GM19395 (cell line): Measurements from ENCODE around the gene ZSWIM5.
"Not testable (repeated sequence)": the region's sequence is repeated elsewhere in the genome, so short reads cannot be mapped to it uniquely, and the experiment has no call there.

Experiments used
- ATAC-seq: cut with Tn5 transposase; IDR thresholded peaks from one replicate; pipeline ENCODE4 v1.9.1; 2021; ENCODE audit warnings: mild to moderate bottlenecking, moderate library complexity; ENCODE audit not compliant: unreplicated experiment

The ZSWIM5 gene

DNA sequence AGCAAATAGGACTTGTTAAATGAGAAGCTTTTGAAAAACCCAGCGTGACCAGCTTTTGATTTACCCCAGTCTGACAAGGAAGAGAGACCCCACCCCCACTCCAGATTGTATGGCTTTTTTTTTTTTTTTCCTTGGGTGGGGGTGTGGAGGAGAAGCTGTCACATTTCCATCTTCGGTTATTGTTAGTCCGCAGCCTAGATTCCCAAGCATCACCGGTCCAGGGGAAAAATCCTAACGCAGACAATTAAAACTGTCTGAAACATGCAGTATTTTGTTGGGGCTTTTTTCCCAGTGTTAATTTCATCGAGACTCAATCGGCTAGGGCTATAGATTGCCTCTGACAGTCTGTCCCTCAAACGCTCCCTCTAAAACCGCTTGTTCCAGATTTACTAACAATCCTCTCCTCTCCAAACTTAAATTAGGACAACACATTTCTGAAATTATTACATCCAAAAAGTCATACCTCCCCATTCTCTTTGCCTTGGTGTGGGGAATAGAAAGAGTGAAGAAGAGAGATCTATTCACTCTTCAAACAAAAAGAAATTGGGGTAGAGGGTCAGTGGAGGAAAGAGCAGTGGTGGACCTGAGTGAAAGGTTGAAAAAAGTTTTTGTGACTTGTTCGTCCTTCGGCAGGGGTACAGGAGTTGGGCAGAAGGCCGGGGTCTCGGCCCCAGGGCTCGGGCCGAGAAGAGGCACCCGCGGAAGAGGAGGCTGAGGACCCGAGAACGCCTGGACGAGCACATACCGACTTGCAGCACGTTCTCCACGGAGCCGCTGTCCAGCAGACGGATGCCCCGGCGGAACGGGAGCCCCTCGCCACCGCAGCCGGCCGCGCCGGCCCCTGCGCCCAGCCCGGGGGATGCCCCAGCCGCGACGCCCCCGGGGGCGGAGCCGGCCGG is 1.1 kb downstream of the ZSWIM5 start:
- peak; percentile 17 for ATAC-seq

GRCh38 chr1:45200906-45201500 is 5.4 kb downstream of the ZSWIM5 start:
- ATAC-seq: no peak

DNA sequence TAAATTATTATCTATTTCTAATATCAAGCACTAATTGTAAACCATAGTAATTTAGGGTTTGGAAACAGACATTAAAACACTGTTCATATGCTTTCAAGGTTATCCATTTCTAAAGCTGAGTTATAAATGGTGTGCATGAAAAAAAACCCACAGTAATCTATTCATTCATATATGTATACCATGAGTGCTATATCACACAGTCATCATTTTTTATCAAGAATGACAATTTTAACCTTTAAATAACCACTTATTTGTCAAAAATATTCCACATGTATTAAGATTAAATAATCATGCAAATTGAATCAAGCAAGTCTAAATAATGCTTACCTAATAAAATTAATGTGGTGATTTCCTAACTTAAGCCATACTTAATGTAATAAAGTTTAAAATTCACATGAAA is 6.0 kb downstream of the ZSWIM5 start:
- no peak for ATAC-seq

- no peak for ATAC-seq
Measured at GRCh38 chr1:45198185-45198584, 8.2 kb downstream of the ZSWIM5 start.

GRCh38 chr1:45196863-45197262 is 9.5 kb downstream of the ZSWIM5 start:
- ATAC-seq: no peak

- no peak for ATAC-seq
Measured at GRCh38 chr1:45191418-45191783, 15.0 kb downstream of the ZSWIM5 start.

GRCh38 chr1:45187725-45188124 is 18.7 kb downstream of the ZSWIM5 start:
- ATAC-seq: no peak

- not testable (repeated sequence) for ATAC-seq
Measured at GRCh38 chr1:45179918-45180519, 26.4 kb downstream of the ZSWIM5 start.

DNA sequence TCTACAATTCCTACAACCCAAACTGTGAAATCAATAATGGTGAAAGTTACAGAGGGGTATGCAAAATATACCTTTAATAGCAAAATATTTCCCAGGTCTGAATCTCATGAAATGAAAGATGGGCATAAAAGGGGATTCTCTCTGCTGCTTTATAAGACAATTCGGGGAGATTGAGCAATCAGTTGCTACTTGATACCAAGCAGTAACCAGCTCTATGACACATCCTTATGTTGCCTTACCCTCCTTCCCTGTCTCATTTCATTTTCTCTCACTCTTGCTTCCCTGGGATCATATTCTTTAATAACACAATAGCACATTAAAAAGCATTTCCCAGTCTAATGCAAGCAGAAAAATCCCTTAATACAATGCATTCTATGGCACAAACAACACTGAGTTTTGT is 29.0 kb downstream of the ZSWIM5 start:
- no peak for ATAC-seq

- no peak for ATAC-seq
Measured at GRCh38 chr1:45172764-45173163, 33.6 kb downstream of the ZSWIM5 start.

GRCh38 chr1:45172005-45172404 is 34.4 kb downstream of the ZSWIM5 start:
- no peak for ATAC-seq

- ATAC-seq: no peak
Measured at GRCh38 chr1:45171575-45171974, 34.8 kb downstream of the ZSWIM5 start.

DNA sequence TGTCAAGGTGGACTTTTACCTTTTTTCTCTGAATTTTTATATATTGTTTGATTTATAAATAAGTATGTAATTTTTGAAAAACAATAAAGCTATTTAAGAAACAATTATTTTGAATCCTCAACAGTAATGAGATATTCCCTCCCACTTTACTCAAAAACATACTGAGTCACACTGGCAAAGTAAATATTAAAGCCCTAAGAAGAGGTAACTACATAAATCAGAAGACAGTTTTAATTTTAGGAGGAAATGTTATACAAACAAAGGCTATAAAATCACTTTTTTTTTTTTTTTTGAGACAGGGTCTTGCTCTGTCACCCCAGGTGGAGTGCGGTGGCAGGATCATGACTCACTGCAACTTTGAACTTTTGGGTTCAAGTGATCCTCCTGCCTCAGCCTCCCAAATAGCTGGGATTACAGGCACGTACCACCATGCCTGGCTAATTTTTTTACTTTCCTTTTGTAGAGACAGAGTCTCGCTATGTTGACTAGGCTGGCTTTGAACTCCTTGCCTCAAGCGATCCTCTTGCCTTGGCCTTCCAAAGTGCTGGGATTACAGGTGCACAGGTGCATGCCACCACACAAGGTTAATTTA is 36.2 kb downstream of the ZSWIM5 start:
- ATAC-seq: no peak

DNA sequence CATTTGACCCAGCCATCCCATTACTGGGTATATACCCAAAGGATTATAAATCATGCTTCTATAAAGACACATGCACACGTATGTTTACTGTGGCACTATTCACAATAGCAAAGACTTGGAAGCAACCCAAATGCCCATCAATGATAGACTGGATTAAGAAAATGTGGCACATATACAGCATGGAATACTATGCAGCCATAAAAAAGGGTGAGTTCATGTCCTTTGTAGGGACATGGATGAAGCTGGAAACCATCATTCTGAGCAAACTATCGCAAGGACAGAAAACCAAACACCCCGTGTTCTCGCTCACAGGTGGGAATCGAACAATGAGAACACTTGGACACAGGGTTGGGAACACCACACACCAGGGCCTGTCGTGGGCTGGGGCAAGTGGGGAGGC is 38.5 kb downstream of the ZSWIM5 start:
- not testable (repeated sequence) for ATAC-seq

DNA sequence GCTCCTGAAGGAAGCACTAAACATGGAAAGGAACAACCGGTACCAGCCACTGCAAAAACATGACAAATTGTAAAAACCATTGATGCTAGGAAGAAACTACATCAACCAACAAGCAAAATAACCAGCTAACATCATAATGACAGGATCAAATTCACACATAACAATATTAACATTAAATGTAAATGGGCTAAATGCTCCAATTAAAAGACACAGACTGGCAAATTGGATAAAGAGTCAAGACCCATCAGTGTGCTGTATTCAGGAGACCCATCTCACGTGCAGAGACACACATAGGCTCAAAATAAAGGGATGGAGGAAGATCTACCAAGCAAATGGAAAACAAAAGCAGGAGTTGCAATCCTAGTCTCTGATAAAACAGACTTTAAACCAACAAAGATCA is 42.1 kb downstream of the ZSWIM5 start:
- not testable (repeated sequence) for ATAC-seq

DNA sequence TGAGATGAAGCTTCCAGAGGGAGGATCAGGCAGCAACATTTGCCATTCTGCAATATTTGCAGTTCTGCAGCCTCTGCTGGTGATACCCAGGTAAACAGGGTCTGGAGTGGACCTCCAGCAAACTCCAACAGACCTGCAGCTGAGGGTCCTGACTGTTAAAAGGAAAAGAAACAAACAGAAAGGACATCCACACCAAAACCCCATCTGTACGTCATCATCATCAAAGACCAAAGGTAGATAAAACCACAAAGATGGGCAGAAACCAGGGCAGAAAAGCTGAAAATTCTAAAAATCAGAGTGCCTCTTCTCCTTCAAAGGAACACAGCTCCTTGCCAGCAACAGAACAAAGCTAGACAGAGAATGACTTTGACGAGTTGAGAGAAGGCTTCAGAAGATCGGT is 43.3 kb downstream of the ZSWIM5 start:
- not testable (repeated sequence) for ATAC-seq

DNA sequence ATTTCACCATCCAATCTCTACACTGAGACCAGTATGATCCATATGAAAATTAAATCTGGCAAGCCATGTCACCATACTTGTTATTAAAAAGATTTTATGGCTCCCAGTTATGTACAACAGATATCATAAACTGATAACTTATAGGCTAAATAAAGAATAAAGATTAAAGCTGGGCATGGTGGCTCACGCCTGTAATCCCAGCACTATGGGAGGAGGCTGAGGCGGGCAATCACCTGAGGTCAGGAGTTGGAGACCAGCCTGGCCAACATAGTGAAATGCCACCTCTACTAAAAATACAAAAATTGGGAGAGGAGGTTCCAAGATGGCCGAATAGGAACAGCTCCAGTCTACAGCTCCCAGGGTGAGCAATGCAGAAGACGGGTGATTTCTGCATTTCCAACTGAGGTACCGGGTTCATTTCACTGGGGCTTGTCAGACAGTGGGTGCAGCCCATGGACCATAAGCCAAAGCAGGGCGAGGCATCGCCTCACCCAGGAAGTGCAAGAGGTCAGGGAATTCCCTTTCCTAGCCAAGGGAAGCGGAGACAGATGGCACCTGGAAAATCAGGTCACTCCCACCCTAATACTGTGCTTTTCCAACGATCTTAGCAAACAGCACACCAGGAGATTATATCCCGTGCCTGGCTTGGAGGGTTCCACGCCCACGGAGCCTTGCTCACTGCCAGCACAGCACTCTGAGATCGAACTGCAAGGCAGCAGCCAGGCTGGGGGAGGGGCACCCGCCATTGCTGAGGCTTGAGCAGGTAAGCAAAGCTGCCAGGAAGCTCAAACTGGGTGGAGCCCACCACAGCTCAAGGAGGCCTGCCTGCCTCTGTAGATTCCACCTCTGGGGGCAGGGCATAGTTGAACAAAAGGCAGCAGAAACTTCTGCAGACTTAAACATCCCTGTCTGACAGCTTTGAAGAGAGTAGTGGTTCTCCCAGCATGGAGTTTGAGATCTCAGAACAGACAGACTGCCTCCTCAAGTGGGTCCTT is 44.1 kb downstream of the ZSWIM5 start:
- ATAC-seq: not testable (repeated sequence)

DNA sequence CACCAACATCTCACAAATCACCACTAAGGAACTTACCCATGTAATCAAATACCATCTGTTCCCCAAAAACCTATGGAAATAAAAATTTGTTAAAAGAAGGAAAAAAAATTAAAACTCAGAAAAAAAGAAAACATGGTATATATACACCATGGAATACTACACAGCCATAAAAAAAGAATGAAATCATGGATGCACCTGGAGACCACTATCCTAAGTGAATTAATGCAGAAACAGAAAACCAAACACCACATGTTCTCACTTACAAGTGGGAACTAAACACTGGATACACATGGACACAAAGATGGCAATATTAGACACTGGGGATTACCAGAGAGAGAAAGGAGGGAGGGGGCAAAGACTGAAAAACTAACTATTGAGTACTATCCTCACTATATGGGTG is 50.4 kb downstream of the ZSWIM5 start:
- no peak for ATAC-seq

DNA sequence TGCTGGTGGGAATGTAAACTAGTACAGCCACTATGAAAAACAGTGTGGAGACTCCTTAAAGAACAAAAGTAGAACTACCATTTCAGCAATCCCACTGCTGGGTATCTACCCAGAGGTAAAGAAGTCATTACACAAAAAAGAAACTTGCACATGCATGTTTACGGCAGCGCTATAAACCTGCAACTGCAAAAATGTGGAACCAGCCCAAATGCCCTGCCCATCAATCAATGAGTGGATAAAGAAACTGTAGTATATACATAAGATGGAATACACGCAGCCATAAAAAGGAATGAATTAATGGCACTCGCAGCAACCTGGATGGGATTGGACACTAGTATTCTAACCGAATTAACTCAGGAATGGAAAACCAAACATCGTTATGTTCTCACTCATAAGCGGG is 51.0 kb downstream of the ZSWIM5 start:
- no peak for ATAC-seq

- no peak for ATAC-seq
Measured at GRCh38 chr1:45152126-45152525, 54.3 kb downstream of the ZSWIM5 start.
